ENCODE data around the gene ZNF565.

DNA sequence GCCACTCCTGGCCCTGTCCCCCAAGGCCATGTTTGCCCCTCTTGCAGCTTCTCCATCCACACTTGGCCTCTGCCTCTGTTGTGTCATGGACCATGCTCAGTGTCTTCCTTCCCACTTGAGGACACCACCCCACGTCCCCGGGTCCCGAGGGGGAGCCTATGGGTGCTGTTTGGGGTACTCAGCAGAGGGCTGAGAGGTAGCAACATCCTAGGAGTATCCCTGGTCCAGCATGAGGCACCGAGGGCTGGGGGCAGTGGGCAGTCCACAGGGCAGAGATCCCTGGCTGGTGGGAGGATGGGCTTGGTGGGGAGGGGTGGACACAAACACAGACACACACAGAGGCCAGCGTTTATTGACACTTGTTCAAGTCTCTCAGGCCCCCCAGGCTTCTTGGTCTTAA lies 63.9 kb downstream of the ZNF565 start:
- TF ChIP-seq, protein P1, sequence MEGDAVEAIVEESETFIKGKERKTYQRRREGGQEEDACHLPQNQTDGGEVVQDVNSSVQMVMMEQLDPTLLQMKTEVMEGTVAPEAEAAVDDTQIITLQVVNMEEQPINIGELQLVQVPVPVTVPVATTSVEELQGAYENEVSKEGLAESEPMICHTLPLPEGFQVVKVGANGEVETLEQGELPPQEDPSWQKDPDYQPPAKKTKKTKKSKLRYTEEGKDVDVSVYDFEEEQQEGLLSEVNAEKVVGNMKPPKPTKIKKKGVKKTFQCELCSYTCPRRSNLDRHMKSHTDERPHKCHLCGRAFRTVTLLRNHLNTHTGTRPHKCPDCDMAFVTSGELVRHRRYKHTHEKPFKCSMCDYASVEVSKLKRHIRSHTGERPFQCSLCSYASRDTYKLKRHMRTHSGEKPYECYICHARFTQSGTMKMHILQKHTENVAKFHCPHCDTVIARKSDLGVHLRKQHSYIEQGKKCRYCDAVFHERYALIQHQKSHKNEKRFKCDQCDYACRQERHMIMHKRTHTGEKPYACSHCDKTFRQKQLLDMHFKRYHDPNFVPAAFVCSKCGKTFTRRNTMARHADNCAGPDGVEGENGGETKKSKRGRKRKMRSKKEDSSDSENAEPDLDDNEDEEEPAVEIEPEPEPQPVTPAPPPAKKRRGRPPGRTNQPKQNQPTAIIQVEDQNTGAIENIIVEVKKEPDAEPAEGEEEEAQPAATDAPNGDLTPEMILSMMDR (IDR thresholded peaks at IDR 0.05): no peak
- no peak for TF ChIP-seq POLR2A (IDR thresholded peaks at IDR 0.05)
